Activated CD4-positive, alpha-beta T cell treated with anti-CD3 and anti-CD28 coated beads for 1 hour (primary cell): ENCODE measurements around the gene SENP5.
"Not testable (repeated sequence)": the region's sequence is repeated elsewhere in the genome, so short reads cannot be mapped to it uniquely, and the experiment has no call there.

ENCODE experiments used
- DNase-seq: peaks from one replicate; pipeline ENCODE4 v3.0.0-alpha.2; 2020

SENP5 gene, protein sequence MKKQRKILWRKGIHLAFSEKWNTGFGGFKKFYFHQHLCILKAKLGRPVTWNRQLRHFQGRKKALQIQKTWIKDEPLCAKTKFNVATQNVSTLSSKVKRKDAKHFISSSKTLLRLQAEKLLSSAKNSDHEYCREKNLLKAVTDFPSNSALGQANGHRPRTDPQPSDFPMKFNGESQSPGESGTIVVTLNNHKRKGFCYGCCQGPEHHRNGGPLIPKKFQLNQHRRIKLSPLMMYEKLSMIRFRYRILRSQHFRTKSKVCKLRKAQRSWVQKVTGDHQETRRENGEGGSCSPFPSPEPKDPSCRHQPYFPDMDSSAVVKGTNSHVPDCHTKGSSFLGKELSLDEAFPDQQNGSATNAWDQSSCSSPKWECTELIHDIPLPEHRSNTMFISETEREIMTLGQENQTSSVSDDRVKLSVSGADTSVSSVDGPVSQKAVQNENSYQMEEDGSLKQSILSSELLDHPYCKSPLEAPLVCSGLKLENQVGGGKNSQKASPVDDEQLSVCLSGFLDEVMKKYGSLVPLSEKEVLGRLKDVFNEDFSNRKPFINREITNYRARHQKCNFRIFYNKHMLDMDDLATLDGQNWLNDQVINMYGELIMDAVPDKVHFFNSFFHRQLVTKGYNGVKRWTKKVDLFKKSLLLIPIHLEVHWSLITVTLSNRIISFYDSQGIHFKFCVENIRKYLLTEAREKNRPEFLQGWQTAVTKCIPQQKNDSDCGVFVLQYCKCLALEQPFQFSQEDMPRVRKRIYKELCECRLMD

DNA sequence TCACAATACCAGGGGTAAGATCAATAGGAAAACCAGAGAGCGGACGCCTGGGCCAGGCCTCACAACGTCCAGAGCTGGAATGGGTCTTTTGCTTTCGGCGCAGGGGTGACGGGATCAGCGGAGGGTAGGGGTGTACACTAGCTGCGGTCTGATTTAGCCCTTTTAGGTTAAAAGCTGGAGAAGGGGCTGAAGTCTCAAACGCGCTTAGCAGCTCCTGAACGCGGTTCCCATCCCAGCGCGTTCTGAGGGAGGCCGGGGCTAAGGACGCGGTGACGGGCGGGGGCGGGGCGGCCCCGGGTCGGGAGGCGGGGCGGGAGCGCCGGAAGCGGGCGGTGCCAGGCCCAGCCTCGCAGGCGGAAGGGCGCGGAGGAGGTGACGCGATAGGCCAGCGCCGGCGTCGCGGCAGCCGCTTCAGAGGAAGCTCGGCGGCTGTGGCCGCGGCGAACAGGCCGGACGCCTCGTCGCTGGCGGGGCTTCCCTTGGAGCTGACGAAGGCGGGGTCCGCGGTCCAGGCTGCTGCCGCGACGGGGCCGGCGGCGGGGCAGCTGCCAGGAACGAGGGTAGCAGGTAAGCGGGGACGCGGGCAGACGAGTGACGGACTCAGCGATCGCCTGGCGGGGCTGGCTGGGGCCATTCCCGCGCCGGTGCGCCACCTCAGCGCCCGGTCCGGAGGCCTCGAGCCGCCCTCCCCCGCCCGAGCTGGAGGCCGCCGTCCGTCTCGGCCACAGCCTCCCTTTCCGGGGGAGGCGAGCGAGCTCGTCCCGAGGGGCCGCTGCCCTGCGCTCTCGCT lies at the start of gene SENP5:
SENP5 (plus strand) TSS at position 414 of the 790 bp plus-strand sequence. CDS start 17,262 bp downstream, outside the sequence.
- peak; percentile 84 for DNase-seq

DNA sequence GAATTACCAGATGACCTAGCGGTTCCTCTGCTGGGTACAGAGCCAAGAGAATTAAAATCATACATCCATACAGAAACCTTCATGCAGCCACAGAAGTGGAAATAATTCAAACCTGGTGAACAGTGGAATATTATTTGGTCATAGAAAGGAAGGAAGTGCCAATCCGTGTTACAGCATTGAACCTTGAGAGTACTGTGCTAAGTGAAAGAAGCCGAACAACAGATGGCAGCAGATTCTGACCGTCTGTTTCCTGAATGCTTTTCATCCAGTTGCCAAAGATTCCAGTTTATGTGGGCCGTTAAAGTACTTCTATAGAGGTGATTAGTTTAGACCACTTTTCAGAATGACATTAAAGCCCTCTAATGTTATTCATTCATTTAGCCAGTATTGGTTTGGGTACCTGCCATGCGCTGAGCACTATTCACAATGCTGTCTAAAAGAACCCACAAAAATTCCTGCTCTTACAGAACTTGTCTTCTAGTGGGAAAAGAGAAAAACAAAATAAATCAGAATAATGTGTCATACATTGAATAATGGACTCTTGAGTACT lies 45.8 kb upstream of the SENP5 start:
- no peak for DNase-seq

DNA sequence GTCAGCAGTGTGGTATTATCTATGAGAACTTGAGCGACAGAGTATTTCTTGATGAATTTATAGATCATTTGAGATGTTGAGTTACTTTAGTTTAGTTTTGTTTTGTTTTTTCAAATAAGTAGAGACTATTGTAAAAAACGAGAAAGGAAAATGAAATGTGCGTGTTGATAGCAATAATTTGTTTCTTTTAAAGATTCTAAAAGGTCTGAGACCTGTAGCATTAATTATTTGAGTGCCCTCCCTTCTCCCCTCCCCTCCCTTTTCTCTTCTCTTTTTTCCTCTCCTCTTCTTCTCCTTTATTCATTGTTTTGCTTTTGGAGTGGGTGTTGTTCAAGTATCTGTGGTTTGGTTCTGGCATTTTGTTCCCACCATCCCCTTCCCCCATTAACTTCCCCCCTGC lies 38.1 kb upstream of the SENP5 start:
- DNase-seq = not testable (repeated sequence)

DNA sequence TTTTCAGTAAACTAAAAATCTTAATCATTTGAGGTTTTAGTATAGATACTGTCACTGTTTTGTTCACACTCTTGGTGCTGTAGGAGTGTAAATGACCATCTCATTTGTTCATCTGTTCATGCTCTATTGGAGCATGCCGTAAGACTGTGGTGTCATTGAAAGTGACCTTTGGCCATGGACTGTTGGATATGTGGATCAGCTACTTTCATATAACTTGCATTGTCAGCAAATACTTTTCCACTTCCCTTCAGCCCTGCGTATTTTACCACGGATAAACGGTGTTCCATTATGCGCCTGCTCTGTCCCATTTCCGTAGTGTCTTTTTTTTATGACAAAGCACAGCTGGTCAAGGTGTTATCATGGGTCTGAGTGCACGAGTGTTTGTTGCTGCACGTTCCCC lies 32.6 kb upstream of the SENP5 start:
- DNase-seq = no peak

DNA sequence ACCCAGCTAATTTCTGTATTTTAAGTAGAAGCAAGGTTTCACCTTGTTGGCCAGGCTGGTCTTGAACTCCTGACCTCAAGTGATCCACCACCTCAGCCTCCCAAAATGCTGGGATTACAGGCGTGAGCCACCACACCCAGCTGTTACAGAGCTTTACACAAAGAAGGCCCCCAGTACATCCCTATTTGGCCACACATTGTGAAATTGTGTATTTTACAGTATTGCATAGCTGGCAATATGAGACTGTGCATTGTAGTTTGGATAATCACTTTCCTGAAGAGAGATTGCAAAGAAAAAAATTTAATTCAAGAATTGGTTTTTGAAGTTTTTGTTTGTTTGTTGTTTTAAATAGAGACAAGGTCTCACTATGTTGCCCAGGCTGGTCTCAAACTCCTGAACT lies 31.1 kb upstream of the SENP5 start:
- DNase-seq = not testable (repeated sequence)

DNA sequence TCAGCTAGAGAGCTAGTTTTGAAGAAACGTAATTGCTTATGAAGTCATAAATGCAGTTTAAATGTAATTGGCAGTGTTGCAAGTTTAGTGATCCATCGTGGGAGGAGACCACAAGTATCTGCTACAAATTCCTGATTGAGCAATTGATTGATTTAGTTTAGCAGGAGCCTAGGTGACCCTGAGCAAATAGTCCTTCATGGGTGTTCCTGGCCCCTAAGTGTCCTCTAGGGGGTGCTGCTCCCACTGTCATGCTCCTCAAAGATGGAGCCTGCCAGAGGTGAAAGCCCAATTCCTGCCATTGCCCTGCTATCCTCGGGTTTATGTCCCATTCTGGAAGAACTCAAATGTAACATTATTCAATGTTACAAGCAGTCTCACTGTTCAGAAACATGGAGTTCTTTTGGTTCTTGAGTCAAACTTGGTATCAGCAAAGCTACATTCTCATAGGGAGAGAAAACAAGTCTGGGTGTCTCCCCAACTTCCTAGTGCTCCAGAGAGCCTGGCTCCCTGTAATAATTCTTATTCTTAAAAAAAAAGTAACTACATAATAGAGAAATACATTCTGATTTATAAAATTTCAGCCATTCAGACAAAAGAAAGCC lies 29.8 kb upstream of the SENP5 start:
- DNase-seq = peak; percentile 54

DNA sequence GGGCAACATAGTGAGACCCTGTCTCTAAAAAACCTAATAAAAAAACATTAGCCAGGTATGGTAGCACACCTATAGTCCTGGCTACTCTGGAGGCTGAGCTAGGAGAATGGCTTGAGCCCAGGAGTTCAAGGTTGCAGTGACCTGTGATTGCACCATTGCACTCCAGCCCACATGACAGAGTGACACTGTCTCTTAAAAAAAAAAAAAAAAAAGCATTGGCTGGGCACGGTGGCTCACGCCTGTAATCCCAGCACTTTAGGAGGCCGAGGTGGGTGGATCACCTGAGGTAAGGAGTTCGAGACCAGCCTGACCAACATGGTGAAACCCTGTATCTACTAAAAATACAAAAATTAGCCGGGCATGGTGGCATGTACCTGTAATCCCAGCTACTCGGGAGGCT lies 28.4 kb upstream of the SENP5 start:
- DNase-seq = not testable (repeated sequence)

DNA sequence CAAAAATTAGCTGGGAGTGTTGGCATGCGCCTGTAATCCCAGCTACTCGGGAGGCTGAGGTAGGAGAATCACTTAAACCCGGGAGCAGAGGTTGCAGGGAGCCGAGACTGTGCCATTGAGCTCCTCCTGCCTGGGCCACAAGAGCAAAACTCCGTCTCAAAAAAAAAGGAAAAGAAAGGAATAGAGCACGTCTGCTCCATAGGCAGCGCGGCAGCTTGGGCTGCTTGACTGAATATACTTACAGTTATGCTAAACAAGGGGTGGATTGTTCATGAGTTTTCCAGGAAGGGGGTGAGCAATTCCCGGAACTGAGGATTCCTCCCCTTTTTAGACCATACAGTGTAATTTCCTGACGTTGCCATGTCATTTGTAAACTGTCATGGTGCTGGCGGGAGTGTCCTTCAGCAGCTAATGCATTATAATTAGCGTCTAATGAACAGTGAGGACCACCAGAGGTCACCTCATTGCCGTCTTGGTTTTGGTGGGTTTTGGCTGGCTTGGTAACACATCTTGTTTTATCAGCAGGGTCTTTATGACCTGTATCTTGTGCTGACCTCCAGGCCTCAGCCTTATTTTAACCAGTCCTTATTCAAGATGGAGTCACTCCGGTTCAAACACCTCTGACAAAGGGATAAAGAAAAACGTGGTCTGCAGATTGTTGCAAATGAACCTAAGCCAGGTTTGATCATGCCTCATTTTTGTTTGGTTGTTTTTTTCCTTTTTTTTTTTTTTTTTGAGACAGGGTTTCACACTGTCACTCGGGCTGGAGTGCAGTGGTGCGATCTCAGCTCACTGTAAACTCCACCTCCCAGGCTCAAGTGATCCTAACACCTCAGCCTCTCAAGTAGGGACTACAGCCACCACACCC lies 24.9 kb upstream of the SENP5 start:
- no peak for DNase-seq

DNA sequence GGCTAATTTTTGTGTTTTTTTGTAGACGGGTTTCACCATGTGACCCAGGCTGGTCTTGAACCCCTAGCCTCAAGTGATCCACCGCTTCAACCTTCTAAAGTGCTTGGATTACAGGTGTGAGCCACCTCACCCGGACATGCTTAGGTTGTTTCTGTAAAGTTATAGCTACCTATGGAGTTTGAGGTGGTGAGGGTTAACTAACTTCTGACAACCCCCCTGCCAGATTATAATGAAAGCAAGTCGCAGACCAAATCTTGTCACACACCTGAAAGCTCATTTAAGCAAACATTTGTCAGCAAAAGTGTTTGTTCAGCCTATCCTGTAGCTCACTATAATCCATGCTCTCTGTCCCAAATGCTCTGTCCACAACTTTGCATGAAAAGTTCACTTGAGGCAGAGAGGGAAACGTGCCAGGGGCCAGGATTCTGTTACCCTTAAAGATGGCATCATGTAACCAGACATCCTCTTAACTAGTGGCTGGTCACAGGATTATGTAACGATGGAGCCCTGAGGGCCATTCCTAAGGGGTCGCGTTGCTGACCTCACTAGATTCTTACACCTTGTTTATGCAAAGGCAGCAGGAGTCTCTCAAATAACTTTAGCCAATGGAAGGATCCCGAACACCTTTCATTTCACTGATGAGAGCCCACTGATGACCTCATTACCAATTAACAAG lies 24.1 kb upstream of the SENP5 start:
- no peak for DNase-seq

DNA sequence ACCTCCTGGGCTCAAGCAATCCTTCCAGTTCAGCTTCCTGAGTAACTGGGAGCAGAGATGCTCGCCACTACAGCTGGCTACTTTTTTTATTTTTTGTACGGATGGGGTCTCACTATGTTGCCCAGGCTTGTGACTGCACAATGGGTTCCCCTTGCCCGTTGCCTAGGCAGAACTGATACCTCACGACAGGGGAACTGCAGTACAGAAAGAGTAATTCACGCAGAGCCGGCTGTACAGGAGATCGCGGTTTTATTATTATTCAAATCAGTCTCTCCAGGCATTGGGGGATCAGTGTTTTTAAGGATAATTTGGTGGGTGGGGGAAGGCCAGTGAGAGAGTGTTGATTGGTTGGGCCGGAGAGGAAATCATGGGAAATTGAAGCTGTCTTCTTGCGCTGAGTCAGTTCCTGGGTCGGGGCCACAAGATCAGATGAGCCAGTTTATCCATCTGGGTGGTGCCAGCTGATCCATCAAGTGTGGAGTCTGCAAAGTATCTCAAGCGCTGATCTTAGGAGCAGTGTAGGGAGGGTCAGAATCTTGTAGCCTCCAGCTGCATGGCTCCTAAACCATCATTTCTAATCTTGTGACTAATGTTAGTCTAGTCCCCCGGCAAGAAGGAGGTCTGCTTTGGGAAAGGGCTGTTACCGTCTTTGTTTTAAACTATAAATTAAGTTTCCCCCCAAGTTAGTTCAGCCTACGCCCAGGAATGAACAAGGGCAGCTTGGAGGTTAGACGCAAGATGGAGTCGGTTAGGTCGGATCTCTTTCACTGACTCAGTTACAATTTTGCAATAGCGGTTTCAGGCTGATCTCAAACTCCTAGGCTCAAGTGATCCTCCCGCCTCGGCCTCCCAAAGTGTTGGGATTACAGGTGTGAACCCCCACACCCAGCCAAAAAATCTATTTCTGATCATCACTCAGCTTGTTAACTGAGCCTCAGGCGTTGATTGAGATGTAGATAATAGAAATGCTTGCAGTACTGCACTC lies 23.2 kb upstream of the SENP5 start:
- DNase-seq = not testable (repeated sequence)

DNA sequence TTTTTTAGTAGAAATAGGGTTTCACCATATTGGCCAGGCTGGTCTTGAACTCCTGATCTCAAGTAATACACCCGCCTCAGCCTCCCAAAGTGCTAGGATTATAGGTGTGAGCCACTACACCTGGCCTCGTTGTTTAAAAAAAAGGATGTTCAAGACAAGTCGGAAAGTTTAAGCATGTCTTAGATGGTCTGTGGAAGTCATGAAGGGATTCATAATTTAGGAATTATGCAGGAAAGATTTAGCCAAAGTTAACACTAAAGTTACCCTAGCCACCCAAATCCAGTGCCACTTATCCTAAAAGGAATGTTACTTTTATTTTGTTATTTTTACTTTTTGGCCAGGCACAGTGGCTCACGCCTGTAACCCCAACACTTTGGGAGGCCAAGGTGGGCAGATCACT lies 19.3 kb upstream of the SENP5 start:
- not testable (repeated sequence) for DNase-seq

DNA sequence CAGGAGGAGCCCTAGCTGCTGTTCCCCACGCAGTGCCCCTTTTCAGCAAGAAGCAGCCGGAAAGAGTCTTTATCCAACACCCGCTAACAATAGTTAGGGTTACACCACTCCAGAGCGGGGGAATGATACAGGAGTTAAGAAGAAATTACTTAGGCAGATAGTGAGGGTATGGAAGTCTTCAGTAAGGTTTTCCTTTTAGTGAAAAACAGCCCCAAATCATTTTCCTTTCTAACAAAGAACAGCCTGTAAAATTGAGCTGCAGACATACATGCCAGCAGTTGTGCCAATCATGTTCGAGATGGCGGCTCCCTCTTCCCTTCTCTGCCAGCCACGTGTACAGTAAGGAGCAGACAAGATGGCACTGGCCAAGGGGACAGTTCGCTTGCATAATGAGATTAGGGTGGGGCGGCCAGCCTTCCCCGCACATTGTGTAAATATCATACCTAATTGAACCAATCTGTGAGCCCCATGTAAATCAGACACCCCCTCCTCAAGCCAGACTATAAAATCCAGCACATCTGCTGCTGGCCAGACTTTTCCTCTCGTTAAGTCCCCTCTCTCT lies 18.5 kb upstream of the SENP5 start:
- DNase-seq = no peak

DNA sequence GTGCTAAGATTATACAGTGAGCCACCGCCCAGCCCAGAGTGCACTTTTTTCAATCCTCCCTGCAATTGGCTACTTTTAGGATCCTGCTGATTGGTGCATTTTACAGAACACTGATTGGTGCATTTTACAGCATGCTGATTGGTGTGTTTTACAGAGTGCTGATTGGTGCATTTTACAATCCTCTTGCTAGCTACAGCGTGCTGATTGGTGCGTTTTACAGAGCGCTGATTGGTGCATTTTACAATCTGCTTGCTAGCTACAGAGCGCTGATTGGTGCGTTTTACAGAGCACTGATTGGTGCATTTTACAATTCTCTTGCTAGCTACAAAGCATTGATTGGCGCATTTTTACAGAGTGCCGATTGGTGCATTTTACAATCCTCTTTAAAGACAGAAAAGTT lies 4.7 kb upstream of the SENP5 start:
- DNase-seq = not testable (repeated sequence)

DNA sequence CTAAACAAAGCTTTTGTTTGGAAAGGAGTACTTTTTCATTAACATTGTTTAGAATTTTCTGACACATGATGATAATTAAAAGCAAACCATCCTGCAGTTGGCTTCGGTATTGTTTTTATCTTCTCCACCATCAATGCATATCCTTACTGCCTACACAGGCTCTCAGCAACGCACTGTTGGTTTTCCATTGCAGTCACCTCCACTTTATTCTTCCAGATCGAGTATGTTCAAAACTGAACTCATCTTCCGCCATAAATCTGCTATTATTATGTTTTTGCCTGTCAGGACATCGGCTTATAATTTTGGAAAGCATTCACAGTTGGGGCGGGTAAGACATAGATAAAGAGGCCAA lies 589 bp upstream of the SENP5 start:
- DNase-seq = no peak

DNA sequence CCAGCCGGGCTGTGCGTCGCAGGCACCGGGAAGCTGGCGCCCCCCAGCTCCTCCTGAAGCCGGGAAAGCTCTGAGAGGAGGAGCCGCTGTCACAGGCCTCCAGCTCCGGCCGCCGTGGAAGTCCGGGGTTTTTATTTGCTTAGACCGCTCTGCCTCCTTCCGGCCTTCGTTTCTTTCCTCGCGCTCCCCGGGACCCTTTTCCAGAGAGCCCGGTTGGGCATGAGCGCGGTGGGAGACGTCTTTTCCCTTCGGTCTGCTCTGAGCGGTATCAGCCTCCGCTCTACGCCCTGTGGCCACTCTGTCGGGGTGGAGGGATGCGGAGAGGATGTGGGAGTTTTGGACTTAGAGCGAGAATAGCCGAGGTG lies 559 bp downstream of the SENP5 start:
- no peak for DNase-seq

DNA sequence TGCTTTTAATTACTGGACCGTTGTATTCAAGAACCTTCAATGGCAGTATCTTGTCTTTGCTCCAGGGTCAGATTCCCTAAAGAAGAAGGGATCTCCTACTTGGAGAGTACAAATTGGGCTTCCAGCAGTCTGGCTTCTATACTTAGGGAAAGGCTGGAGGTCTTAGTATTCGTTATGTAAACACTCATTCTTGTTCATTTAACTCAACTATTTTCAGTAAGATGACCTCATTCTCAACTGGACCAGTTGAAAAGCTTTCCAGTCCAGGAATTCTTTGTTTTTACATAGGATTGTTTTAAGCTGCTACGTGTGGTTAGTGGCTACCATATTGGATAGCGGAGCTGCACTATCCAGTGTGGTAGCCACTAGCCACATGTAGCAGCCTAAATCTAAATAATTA lies 4.6 kb downstream of the SENP5 start:
- no peak for DNase-seq

DNA sequence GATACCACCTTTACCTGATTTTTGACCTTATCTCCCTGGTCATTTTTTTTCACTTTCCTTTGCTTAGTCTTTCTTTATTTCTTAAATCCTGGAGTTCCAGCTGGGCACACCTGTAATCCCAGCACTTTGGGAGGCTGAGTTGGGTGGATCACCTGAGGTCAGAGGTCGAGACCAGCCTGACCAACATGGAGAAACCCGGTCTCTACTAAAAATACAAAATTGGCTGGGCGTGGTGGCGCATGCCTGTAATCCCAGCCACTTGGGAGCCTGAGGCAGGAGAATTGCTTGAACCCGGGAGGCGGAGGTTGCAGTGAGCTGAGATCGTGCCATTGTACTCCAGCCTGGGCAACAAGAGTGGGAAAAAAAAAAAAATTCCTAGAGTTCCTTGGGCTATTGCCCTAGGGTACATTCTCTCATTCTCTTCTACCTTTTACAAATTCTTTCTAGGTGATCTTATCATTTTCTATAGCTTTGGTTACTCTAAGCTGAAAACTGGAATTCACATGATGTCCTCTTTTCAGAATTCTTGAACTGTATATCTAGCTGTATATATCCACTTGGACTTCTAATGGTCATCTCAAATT lies 6.9 kb downstream of the SENP5 start:
- DNase-seq = not testable (repeated sequence)

DNA sequence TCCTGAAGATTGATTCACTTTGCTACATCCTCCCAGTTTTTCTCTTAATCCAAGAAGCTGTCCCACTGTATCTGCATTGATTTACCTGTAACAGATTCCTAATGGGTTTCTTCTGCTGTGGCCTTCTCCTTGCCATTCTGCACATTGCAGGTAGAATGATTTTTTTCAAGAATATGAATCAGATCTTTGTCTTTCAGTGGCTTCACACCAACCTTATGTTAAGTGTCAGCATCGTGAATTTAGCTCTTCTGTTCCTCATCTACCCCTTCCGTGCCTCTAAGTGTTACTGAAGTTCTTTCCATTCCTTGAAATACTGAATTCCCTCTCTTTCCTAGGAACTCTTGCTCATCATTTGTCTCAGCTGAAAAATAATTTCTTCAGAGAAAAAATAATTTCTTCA lies 7.5 kb downstream of the SENP5 start:
- DNase-seq = no peak

DNA sequence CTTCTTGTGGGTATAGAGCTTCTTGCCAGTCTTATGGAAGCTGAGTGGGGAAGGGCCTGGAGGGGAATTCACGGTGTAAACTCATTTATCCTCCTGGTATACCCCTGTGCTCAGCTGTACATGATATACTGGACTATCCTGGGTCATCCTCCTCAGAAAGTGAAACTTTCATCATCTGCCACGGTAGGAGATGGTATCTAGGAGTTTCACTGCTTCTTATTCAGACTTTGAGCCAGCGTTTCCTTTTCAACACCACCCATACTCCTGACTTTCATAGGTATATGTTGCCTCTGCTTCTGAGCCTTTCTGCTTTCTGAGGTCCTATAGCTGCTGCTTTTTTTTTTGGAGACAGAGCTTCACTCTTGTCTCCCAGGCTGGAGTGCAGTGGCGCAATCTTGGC lies 15.6 kb downstream of the SENP5 start:
- no peak for DNase-seq
